GM19351 (cell line): ENCODE results near the gene OR4D11.
"Not testable (repeated sequence)": the region's sequence is repeated elsewhere in the genome, so short reads cannot be mapped to it uniquely, and the experiment has no call there.

Source experiments
- ATAC-seq: cut with Tn5 transposase; IDR thresholded peaks from one replicate; pipeline ENCODE4 v1.9.1; 2021; ENCODE audit warnings: mild to moderate bottlenecking, moderate library complexity; ENCODE audit not compliant: unreplicated experiment

OR4D11 gene

GRCh38 chr11:59503276-59503675 lies at the start of gene OR4D11:
Gene OR4D11, plus strand, starts transcription at chr11:59503576. Its CDS starts 0 bp downstream, at chr11:59503576.
- no peak for ATAC-seq

GRCh38 chr11:59456661-59457060 lies 46.7 kb upstream of the OR4D11 start, which contains the start of gene OR4D6:
Gene OR4D6, plus strand, starts transcription at chr11:59456961. Its CDS starts 0 bp downstream, at chr11:59456961.
- ATAC-seq: no peak

- no peak for ATAC-seq
These were observed 43.5 kb upstream of the OR4D11 start for GRCh38 chr11:59459916-59460315.

GRCh38 chr11:59463190-59463641 lies 40.2 kb upstream of the OR4D11 start:
- ATAC-seq: no peak

GRCh38 chr11:59473015-59473414 lies 30.4 kb upstream of the OR4D11 start, which contains the start of gene OR4D10:
Gene OR4D10, plus strand, starts transcription at chr11:59473315. Its CDS starts 4,115 bp downstream, at chr11:59477430.
- no peak for ATAC-seq

- ATAC-seq: no peak
These were observed 28.2 kb upstream of the OR4D11 start for GRCh38 chr11:59475176-59475575.

- ATAC-seq: no peak
These were observed 23.5 kb upstream of the OR4D11 start for GRCh38 chr11:59479906-59480305.

- ATAC-seq: no peak
These were observed 23.0 kb upstream of the OR4D11 start for GRCh38 chr11:59480359-59480758.

- peak; percentile 88 for ATAC-seq
These were observed 1.4 kb upstream of the OR4D11 start for GRCh38 chr11:59501931-59502330.

- no peak for ATAC-seq
These were observed 7.7 kb downstream of the OR4D11 start, which contains the start of gene OR4D9 for GRCh38 chr11:59510941-59511589. Gene OR4D9, plus strand, starts transcription at chr11:59511539. Its CDS starts 3,374 bp downstream, at chr11:59514913.

- ATAC-seq: no peak
These were observed 8.3 kb downstream of the OR4D11 start for GRCh38 chr11:59511675-59512074.

GRCh38 chr11:59520139-59520538 lies 16.8 kb downstream of the OR4D11 start:
- not testable (repeated sequence) for ATAC-seq

- ATAC-seq: no peak
These were observed 17.4 kb downstream of the OR4D11 start for GRCh38 chr11:59520741-59521140.

- ATAC-seq: no peak
These were observed 20.2 kb downstream of the OR4D11 start for GRCh38 chr11:59523541-59523940.

- no peak for ATAC-seq
These were observed 25.3 kb downstream of the OR4D11 start for GRCh38 chr11:59528711-59529110.

- ATAC-seq: no peak
These were observed 29.2 kb downstream of the OR4D11 start for GRCh38 chr11:59532620-59533019.

GRCh38 chr11:59534676-59535075 lies 31.3 kb downstream of the OR4D11 start:
- ATAC-seq: no peak

- no peak for ATAC-seq
These were observed 38.9 kb downstream of the OR4D11 start for GRCh38 chr11:59542142-59542810.

- ATAC-seq: not testable (repeated sequence)
These were observed 40.3 kb downstream of the OR4D11 start for GRCh38 chr11:59543713-59544112.

GRCh38 chr11:59544869-59545178 lies 41.4 kb downstream of the OR4D11 start:
- ATAC-seq: no peak

GRCh38 chr11:59545179-59546020 lies 42.0 kb downstream of the OR4D11 start:
- no peak for ATAC-seq
